Measurements from ENCODE around the gene ENTPD6.
"Not testable (repeated sequence)": the region's sequence is repeated elsewhere in the genome, so short reads cannot be mapped to it uniquely, and the experiment has no call there.

DNA sequence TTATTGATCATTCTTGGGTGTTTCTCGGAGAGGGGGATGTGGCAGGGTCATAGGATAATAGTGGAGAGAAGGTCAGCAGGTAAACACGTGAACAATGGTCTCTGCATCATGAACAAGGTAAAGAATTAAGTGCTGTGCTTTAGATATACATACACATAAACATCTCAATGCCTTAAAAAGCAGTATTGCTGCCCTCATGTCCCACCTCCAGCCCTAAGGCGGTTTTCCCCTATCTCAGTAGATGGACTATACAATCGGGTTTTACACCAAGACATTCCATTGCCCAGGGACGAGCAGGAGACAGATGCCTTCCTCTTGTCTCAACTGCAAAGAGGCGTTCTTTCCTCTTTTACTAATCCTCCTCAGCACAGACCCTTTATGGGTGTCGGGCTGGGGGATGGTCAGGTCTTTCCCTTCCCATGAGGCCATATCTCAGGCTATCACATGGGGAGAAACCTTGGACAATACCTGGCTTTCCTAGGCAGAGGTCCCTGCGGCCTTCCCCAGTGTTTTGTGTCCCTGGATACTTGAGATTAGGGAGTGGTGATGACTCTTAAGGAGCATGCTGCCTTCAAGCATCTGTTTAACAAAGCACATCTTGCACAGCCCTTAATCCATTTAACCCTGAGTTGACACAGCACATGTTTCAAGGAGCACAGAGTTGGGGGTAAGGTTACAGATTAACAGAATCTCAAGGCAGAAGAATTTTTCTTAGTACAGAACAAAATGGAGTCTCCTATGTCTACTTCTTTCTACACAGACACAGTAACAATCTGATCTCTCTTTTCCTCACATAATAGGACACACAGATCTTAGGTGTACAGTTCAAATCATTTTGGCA is 38.7 kb downstream of the ENTPD6 start:
- TF ChIP-seq, protein P1, sequence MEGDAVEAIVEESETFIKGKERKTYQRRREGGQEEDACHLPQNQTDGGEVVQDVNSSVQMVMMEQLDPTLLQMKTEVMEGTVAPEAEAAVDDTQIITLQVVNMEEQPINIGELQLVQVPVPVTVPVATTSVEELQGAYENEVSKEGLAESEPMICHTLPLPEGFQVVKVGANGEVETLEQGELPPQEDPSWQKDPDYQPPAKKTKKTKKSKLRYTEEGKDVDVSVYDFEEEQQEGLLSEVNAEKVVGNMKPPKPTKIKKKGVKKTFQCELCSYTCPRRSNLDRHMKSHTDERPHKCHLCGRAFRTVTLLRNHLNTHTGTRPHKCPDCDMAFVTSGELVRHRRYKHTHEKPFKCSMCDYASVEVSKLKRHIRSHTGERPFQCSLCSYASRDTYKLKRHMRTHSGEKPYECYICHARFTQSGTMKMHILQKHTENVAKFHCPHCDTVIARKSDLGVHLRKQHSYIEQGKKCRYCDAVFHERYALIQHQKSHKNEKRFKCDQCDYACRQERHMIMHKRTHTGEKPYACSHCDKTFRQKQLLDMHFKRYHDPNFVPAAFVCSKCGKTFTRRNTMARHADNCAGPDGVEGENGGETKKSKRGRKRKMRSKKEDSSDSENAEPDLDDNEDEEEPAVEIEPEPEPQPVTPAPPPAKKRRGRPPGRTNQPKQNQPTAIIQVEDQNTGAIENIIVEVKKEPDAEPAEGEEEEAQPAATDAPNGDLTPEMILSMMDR (IDR thresholded peaks at IDR 0.05 in 8 of 11, conservative IDR thresholded peaks at IDR 0.05 in 3 of 11) = not testable (repeated sequence)
- not testable (repeated sequence) for TF ChIP-seq POLR2A, POLR2AphosphoS5 (IDR thresholded peaks at IDR 0.05)

Measured in spleen (tissue), 7 donors.